ENCODE measurements around the gene ARL5A. TPM values are rescaled to one million over a fixed set of nuclear protein-coding genes. Genes with fewer than 3 reads are reported as not detected.

Gene ARL5A
- total RNA-seq, 1 donor from 2014 or later, result 63.2 TPM

- Mint-ChIP-seq H3K36me3 (ENCODE audit: low read depth) (peaks cover 6% of the 10 kb centered on the region), H3K4me3 (no peak overlapping the region), H3K4me1 (peaks cover 16% of the 10 kb centered on the region), H3K27ac (ENCODE audit: unreplicated experiment) (peak overlapping the region; percentile 4), H3K9me3 (no peaks in the 10 kb centered on the region), H3K27me3 (ENCODE audit: low read depth) (no peaks in the 10 kb centered on the region)
- no peak for DNase-seq (ENCODE audit: low read depth, low spot score)
- no peak for TF ChIP-seq CTCF (conservative IDR thresholded peaks at IDR 0.05)
Observed at GRCh38 chr2:151761193-151761592, 67.0 kb downstream of the ARL5A start.

- Mint-ChIP-seq H3K4me3 (no peak overlapping the region), H3K4me1 (peaks cover 6% of the 10 kb centered on the region), H3K27ac (ENCODE audit: unreplicated experiment) (no peak overlapping the region), H3K9me3 (no peaks in the 10 kb centered on the region), H3K27me3 (ENCODE audit: low read depth) (no peaks in the 10 kb centered on the region), H3K36me3 (ENCODE audit: low read depth) (peaks cover 3% of the 10 kb centered on the region)
- TF ChIP-seq CTCF (conservative IDR thresholded peaks at IDR 0.05), result no peak
- DNase-seq (ENCODE audit: low read depth, low spot score), result no peak
Observed at GRCh38 chr2:151760139-151760650, 68.0 kb downstream of the ARL5A start.

- Mint-ChIP-seq H3K27ac (ENCODE audit: unreplicated experiment) (no peak overlapping the region), H3K27me3 (ENCODE audit: low read depth) (no peaks in the 10 kb centered on the region), H3K4me1 (peaks cover 6% of the 10 kb centered on the region), H3K9me3 (no peaks in the 10 kb centered on the region), H3K36me3 (ENCODE audit: low read depth) (no peaks in the 10 kb centered on the region), H3K4me3 (no peak overlapping the region)
- no peak for TF ChIP-seq CTCF (conservative IDR thresholded peaks at IDR 0.05)
- no peak for DNase-seq (ENCODE audit: low read depth, low spot score)
Observed at GRCh38 chr2:151758744-151759143, 69.5 kb downstream of the ARL5A start.

GRCh38 chr2:151757861-151758260 is 70.4 kb downstream of the ARL5A start:
- Mint-ChIP-seq H3K27me3 (ENCODE audit: low read depth) (no peaks in the 10 kb centered on the region), H3K4me1 (peaks cover 6% of the 10 kb centered on the region), H3K4me3 (no peak overlapping the region), H3K27ac (ENCODE audit: unreplicated experiment) (no peak overlapping the region), H3K36me3 (ENCODE audit: low read depth) (no peaks in the 10 kb centered on the region), H3K9me3 (no peaks in the 10 kb centered on the region)
- no peak for TF ChIP-seq CTCF (conservative IDR thresholded peaks at IDR 0.05)
- no peak for DNase-seq (ENCODE audit: low read depth, low spot score)

- no peak overlapping the region for H3K27ac Mint-ChIP-seq (ENCODE audit: unreplicated experiment)
- no peak for TF ChIP-seq CTCF (conservative IDR thresholded peaks at IDR 0.05)
- no peaks in the 10 kb centered on the region for H3K9me3 Mint-ChIP-seq
- no peaks in the 10 kb centered on the region for H3K27me3 Mint-ChIP-seq (ENCODE audit: low read depth)
- H3K4me3 Mint-ChIP-seq, result no peak overlapping the region
- H3K4me1 Mint-ChIP-seq, result peaks cover 6% of the 10 kb centered on the region
- no peaks in the 10 kb centered on the region for H3K36me3 Mint-ChIP-seq (ENCODE audit: low read depth)
- DNase-seq (ENCODE audit: low read depth, low spot score), result no peak
Observed at GRCh38 chr2:151756820-151757219, 71.4 kb downstream of the ARL5A start.
